ENCODE measurements around the gene ERCC3.
A peak's percentile ranks its signal among the peaks of the same experiment; 100 is the strongest.
"Not testable (repeated sequence)": the region's sequence is repeated elsewhere in the genome, so short reads cannot be mapped to it uniquely, and the experiment has no call there.

ERCC3 gene

DNA sequence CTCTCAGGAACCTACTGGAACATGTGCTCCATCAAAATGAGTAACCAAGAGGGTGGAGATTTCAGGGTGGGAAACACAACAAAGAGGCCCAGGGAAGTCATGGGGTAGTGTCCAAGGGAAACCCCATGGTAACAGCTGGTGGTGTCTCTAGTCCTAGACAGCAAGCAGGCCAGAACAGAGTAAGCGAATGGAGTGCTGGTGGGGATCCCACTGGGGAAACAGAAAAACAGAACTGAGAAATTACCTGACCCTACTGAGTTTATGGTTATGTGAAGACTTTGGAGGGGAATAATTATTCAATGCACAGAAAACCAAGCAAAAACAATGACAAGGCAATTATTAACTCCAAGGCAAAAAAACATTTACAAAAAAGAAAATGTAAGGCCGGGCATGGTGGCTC is 16.9 kb downstream of the ERCC3 start:
- peak in 1 of 2 donors; percentile 13 for ATAC-seq

DNA sequence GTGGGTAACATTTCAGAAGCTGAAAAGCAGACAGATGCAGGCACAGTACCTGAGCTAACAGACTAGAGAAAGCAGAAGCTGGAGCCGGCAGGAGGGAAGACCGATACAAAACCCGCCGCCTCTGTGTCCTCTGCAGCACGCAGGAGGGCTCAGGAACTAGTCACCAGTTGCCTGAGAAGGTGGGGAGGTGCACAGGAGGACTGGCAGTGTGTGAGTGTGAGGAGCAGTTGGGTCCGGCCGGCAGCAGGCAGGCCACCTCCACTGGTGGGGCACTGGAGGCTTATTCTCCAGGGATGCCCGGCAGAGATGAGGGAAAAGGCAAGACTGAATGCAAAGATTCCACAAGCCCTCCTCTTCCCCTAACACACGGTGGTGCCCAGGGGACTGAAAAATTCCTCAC is 18.2 kb downstream of the ERCC3 start:
- ATAC-seq: no peak

DNA sequence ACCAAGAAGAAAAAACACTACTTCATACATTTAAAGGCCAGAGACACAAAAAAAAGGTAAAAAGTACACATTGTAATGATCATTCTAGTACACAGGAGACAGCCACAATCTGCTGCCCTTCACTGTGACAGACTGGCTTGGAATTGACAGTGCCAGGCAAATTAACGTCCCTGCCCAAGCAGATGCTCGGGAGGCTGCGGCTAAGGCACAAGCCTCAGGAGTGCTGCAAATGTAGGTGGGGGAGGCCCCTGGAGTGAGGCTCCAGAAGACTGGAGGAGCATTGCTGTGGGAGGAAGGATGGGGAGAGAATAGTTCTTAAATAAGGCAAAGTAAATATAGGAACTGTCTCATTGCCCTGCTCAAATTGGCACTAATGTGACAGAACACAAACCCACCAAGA is 18.6 kb downstream of the ERCC3 start:
- no peak for ATAC-seq

DNA sequence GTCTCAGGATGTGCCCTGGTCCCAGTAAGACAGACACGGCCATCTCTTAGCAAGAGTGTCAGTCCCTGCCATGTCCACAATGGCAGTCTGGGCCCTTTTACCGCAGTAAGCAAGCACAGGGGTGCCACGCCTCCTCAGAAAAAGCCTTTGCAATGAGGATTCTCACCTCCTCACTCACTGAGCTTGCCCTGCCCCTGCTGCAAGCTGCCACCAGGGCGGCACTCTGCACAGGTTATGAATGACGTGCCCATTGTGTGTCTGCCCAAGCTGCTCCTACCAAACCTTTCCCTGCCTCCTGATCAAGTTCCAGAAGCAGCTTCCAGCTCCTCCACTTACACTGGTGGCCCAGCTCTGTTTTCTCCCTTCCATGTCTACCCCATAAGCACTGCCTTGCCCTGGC is 23.3 kb downstream of the ERCC3 start:
- ATAC-seq: no peak

DNA sequence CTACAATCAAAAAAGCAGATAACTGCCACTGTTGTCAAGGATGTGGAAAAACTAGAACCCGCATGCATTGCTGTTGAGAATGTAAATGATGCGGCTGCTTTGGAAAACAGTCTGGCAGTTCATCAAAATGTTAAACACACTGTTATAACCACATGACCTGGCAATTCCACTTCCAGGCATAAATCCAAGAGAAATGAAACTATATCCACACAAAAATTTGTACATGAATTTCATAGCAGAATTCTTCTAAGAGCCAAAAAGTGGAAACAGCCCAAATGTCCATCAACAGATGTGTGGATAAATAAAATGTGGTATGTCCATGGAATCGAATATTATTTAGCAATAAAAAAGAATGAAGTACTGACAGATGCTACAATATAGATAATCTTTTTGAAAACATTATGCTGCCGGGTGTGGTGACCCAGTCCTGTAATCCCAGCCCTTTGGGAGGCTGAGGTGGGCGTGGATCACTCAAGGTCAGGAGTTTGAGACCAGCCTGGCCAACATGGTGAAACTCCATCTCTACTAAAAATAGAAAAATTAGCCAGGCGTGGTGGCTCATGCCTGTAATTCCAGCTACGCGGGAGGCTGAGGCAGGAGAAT is 32.0 kb downstream of the ERCC3 start:
- no peak for ATAC-seq

DNA sequence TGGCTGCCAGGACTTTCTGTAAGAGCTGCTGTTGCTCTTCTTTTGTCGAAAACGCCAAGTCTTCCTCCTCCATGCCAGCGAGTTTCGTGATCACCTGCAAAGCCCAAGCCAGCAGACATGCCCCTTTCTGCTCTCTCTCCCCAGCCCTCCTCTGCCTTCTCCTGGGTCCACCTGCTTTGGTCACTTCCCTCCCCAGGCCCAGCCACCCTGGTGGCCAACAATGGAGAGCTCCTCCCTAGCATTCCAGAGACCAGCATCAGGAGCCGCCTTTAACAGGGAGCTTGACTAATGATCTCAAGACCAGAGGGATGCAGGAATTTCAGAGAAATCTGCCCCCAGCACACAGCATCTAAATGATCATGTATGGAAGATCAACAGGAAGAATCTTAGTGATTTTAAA is 34.6 kb downstream of the ERCC3 start:
- ATAC-seq: no peak

DNA sequence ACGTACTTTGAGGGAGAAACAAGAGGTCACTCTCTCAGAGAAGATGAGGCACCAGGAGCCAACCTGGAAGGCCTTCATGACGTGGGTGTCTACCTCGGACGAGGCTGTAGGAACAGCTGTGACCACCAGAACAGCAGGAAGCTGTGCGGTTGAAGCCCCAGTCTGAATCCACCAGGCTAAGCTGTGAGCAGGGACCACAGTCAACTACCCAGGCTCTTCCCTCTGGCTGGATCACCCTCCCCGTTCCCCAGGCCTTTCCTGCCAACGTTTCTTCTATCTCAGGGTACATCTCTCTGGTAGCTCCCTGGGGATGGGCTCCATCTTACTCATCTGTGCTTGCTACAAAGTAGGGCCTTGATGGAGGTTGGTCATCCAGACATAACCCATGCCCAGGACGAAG is 37.1 kb downstream of the ERCC3 start:
- no peak for ATAC-seq

DNA sequence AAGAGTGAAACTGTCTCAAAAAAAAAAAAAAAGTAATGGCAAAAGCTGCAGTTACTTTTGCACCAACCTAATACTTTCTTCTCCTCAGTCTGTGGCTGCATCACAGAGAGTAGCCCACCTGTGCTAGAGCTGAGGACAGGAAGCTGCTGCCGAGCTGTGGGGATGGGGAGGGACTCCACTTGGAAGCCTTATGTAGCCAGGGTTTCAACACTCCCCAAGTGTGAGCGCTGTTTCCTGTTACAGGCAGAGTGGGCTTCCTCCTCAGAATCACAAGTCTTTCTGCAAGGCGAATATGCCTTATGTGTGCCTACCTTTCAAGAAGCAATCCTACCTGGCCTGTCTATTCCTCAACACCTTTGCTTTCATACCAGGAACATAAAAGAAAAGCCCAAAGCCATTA is 37.6 kb downstream of the ERCC3 start:
- no peak for ATAC-seq

DNA sequence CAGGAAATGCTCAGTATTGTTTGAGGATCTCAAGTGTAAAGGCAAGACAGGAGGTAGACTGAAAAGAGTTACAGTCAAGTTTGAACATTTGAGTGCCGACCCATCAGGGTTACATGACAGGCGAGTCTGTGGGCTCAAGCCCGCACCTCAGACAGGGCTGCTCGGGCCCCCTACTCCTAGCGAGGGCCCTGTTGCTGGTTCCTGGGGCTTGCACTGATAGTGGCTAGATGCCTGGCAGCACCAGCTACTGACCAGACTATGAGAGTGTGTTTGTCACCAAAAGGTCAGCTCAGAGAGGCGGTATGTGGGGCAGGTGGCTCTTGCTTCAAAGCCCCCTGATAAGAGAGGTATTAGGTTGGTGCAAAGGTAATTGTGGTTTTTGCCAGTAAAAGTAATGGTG is 38.2 kb downstream of the ERCC3 start:
- ATAC-seq: no peak

DNA sequence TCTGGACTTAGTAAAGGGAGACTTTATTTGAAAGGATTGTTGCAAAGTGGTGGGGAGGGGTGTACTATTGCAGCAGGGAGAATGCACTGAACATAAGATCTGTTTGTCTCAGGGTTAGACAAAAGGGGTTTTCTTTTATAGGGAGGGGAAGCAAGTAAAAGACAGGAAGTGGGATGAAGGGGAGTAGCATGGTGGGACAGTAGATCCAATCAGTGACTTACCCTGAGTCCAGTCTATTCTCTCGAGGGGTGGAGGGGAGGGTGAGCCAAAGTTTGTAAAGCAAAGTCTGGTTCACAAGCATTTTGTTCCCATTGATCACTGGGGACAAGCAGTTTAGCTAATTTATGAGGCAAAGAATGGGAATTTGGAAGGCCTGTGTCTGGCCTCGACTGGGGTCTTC is 38.8 kb downstream of the ERCC3 start:
- ATAC-seq: no peak

DNA sequence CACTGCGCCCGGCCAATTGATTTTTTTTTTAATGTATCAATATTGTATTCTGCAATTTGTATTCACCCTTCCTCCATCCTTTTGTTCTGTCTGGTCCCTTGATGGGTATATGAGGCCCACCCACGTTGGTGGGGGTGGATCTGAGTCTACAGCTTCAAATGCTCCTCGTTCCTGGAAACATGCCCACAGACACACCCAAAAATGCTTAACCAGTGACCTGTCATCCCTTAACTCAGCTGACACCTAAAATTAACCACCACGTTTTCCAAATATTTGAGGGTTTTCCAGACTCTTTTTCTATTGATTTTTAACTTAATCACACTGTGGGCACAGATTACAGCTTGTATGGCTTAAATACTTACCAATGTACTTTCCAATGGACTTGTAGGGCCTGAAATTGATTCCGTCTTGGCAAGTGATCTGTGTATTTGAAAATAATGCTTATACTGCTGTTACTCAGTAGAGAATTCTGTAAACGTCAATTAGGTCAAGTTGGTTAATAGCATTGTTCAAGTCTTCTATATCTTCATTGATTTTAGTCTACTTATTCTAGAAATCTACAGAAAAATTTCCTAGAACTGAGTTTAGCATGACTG is 39.5 kb downstream of the ERCC3 start:
- no peak for ATAC-seq

DNA sequence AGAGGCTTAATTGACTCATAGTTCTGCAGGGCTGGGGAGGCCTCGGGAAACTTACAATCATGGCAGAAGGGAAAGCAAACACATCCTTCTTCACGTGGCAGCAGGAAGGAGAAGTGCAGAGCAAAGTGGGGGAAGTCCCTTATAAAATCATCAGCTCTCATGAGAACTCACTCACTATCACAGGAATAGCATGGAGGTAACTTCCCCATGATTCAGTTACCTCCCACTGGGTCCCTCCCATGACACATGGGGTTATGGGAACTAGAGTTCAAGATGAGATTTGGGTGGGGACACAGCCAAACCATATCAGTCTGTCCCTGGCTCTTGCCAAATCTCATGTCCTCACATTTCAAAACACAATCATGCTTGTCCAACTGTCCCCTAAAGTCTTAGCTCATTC is 52.8 kb downstream of the ERCC3 start:
- ATAC-seq: not testable (repeated sequence)

DNA sequence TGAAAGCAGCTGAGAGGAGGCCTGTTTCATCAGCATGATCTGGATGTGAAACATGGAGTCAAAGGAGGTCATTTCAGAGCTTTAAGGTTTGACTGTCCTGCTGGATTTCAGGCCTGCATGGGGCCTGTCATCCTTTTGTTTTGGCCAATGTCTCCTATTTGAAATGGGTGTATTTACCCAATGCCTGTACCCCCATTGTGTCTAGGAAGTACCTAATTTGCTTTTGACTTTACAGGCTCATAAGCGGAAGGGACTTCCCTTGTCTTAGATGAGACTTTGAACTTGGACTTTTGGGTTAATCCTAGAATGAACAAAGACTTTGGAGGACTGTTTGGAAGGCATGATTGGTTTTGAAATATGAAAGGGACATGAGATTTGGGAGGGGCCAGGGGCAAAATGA is 54.5 kb downstream of the ERCC3 start:
- ATAC-seq: no peak

DNA sequence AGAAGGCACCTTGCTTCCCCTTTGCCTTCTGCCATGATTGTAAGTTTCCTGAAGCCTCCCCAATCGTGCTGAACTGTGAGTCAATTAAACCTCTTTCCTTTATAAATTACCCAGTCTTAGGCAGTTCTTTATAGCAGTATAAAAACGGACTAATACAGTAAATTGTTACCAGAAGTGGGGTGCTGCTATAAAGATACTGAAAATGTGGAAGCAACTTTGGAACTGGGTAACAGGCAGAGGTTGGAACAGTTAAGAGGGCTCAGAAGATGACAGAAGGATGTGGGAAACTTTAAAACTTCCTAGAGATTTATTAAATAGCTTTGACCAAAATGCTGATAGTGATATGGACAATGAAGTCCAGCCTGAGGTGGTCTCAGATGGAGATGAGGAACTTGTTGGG is 56.2 kb downstream of the ERCC3 start:
- not testable (repeated sequence) for ATAC-seq

DNA sequence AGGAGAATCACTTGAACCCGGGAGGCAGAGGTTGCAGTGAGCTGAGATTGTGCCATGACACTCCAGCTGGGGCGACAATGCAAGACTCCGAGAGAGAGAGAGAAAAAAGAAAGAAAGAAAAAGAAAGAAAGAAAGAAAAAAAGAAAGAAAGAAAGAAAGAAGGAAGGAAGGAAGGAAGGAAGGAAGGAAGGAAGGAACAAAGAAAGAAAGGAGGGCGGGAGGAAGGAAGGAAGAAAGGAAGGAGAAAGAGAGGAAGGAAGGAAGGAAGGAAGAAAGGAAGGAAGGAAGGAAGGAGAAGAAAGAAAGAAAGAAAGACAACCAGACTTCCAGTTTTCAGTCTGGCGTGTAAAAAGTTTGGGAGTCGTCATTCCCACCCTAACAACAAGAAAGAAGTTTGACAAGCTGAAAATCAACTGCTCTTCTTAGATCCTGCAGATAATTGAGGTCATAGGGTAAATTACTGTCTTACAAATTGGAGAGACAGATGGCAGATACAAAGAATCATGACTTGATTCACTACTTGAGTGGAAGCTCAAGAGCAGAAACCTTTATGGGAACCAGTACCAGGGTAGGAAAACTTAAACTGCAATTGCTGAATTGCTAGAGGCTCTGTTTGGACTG is 58.8 kb downstream of the ERCC3 start:
- ATAC-seq: no peak

DNA sequence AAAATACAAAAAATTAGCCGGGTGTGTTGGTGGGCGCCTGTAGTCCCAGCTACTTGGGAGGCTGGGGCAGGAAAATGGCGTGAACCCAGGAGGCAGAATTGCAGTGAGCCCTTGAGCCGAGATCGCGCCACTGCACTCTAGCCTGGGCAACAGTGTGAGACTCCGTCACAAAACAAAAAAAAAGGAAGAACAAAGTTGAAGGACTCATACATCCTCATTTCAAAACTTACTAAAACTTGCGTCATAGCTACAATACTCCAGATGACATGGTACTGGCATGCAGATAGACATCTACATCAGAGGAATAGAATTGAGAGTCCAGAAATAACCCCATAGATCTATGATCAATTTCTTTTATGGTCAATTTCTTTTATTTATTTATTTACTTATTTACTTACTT is 60.2 kb downstream of the ERCC3 start:
- no peak for ATAC-seq

DNA sequence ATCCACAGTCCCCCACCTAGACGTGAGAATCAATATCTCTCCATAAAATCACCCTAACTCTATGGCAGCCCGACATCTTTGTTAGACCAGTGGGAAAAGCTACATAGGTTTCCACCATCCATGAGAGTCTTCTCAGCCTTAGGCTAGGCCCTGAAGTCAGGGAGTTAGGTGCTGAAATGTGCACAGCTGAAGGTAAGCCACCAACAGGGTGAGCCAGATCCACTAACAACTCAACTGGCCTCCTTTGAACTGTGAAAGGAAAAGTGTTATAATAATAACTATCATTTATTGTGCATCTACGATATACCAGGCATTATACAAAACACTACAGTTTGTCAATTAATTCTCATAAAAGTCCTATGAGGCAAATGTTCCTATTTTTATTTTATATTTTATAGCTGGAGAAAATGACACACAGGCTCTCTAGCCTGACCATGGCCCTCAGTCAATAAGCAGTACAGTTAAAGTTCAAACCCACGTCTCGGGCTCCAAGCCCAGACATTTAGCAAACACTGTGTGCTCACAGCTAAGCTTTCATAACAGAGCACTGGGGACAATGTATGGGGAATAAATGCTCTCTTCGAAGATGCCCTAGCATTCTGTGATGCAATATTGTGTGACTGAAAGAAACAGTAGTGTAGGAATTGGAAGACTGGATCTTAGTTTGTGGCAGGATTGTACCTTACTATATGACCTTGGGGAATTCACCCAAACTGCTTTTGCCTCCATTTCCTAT is 62.6 kb downstream of the ERCC3 start:
- ATAC-seq: no peak

DNA sequence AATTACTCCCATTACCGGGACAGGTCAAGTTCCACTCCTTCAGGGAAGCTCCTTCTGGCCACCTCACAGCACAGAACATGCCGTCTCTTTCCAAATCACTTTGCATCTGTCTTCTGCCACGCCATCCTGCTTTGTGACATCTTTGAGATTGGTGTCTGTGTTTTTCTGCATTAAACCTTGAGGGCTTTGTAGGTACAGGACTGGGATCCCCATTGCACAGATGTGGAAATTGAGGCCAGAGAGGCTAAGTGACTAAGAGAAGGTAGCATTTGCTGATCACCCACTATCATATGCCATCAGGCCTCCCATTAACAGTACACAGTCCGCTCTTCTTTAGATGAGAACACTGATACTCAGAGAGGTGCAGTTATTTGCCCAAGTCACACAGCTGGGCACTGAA is 64.4 kb downstream of the ERCC3 start:
- ATAC-seq: no peak

DNA sequence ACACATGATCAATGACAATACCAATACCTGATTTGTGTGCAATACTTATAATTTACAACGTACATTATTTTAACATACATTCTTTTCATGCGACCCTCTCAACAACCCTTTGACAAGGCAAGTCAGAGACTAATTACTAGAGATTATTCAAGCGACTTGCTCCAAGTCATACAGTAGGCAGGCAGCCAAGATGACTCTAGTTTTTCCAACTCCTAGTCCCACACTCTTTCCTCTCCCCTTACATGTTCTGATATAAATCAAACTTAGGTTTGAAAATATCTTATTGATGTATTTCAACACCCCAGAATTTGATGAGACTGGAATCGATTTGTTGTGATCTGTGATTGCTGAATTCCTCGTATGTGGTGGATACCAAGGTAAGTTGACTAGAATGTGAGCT is 65.8 kb downstream of the ERCC3 start:
- ATAC-seq: no peak

DNA sequence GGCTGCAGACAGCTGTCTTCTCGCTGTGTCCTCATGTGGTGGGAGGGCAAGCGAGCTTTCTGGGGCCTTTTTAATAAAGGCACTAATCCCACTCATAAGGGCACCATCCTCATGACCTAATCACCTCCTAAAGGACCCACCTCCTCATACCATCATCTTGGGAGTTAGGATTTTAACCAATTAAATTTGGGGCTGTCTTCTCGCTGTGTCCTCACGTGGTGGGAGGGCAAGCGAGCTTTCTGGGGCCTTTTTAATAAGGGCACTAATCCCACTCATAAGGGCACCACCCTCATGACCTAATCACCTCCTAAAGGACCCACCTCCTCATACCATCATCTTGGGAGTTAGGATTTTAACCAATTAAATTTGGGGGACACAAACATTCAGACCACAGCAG is 66.7 kb downstream of the ERCC3 start:
- ATAC-seq: not testable (repeated sequence)

DNA sequence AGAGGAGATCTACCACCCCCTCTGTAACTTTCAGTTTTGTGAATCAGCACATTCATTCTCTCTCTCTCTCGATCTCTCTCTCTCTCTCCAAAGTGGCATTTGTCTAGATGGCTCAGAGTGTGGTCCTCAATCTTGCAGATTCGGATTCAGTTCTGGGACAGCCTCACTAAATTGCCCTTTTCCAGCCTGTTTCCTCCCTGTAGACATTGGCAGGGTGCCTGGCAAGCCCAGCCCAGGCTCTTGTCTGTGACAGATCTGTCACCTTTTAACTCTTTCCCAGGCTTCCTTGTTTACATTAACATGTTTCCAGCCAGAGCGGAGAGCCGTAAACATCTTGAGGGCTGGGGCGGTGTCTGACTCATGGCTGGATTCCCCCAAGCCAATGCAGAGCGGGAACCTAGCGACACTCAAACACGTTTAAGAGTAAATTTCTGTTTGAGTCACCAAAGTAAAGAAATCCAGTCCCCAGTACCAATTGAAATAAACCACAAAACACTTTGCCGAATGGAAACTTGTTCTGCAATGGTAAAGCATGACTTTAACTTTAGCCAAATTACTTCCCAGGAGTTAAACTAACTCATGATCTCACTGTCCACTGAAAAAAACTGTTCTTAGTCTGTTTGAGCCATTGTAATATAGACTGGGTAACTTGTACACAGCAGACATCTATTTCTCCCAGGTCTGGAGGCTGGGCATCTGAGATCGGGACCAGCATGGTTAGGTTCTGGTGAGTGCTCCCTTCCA is 67.3 kb downstream of the ERCC3 start:
- ATAC-seq: peak; percentile 74 to 83

DNA sequence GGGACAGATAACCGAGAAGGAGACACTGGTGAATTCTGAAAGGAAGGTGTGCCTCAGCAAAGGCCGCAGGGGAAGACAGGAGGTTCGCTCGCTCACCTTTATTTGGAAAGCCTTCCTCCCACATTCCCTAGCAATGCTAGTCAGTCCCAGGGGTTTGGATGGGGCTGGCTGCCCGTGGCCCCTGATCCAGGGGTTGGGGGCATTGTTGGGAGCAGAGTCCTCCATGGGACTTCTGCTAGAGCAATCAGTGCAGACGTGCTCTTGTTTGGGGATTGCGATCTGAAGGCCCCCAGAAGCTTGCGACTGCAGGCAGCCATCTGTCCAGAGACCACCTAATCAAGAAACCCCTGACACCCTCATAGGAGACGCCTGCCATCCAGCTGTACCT is 67.8 kb downstream of the ERCC3 start:
- no peak for ATAC-seq
